Measurements from ENCODE around the gene WHRN.

Gene WHRN

DNA sequence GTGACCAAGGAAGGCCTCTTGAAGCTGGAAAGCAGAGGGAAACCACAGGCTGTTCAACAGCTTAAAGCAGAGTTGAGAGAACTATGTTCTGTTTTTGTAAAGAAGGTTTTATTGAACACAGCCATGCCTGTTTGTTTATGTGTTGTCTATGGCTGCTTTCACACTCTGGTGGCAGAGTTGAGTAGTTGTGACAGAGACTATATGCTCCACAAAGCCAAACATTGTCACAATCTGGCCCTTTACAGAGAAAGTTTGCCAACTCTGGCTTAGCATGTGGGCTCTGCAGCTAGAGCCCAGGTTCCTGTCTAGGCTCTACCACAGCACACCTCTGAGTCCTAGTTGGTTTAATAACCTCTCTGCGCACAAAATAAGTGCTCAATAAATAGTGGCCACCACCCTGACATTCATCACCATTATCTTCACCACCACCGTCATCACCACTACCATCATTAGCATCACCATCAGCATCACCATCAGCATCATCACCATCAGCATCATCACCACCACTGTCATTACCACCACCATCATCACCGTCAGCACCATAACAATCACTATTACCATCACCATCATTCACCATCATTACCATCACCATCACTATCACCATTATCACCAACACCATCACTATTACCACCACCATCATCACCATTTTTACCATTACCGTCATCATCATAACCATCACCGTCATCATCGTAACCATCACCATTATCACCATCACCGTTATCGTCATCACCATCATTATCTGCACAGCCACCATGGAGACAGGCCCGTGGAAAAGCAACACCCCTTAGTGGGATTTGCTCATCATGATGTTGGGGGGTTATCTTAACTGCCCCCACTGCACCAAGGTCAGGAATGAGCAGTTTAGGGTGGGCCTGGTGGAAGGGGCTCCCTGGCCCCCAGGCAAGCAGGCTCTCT is 135.8 kb downstream of the WHRN start:
- no peak for DNase-seq (ENCODE audit: low read depth in 2 of 2, low spot score in 1 of 2)

GRCh38 chr9:114367772-114368569 is 137.3 kb downstream of the WHRN start:
- no peak for DNase-seq (ENCODE audit: low read depth in 2 of 2, low spot score in 1 of 2)

- no peak for DNase-seq (ENCODE audit: low read depth in 2 of 2, low spot score in 1 of 2)
Observed at GRCh38 chr9:114367366-114367765, 137.9 kb downstream of the WHRN start.

- no peak for DNase-seq (ENCODE audit: low read depth in 2 of 2, low spot score in 1 of 2)
Observed at GRCh38 chr9:114366334-114367128, 138.7 kb downstream of the WHRN start.

DNA sequence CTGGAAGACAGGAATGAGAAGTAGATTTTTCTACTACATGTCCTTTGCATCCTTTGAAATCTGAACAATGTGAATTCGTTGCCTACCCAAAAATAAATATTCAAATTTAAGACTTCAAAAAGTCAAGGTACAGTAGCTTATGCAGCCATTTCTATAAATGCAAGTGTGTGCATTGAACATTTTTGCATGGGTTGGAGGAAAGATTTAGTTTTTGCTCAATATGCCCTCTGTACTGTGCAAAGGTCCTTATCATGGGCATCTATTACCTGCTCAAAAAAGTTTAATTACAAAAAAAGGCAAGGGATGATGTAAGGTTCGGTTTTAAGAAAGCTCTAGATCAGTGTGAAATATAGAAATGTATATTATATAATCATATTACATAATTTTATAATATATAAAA is 140.1 kb downstream of the WHRN start:
- no peak for DNase-seq (ENCODE audit: low read depth in 2 of 2, low spot score in 1 of 2)

- DNase-seq (ENCODE audit: low read depth in 2 of 2, low spot score in 1 of 2): no peak
Observed at GRCh38 chr9:114364134-114365041, 140.9 kb downstream of the WHRN start.

DNA sequence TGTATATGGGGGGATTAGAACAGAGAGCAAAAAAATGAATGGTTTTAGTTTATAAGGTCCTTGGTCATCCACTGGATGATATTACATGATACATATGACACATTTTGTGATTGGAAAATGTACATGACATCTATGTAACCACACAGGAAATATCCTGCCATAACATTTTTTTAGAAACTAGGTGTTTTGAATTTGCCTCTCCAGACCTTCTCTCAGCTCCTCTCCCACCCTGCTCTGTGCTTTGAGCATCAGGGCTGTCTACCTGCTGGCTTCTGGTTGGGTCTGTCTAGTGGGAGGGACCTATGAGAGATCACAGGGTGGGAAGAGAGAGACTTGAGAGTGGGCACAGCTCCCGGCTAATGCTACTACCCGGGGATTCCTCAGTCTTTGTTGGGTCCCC is 141.8 kb downstream of the WHRN start:
- no peak for DNase-seq (ENCODE audit: low read depth in 2 of 2, low spot score in 1 of 2)

DNA sequence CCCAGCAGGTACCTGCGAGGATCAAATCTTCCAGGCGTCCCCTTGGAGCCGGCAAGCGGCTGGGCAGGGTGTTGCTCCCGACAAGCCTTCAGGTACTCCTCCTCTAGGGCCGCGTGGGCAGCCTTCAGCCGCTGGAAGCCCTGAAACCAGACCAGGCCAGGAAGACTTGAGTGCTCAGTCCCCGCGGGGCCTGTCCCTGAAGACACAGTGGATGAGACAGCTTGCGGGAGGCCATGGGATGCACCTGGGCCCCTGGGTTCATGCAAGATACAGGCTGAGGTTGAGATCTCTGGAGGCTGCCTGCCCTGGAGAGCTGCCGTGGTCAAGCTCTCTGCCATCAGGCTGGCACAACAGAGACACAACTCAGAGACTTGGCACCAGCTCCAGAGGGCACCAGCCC is 142.9 kb downstream of the WHRN start:
- no peak for DNase-seq (ENCODE audit: low read depth in 2 of 2, low spot score in 1 of 2)

- no peak for DNase-seq (ENCODE audit: low read depth in 2 of 2, low spot score in 1 of 2)
Observed at GRCh38 chr9:114361542-114361941, 143.7 kb downstream of the WHRN start.

- DNase-seq (ENCODE audit: low read depth in 2 of 2, low spot score in 1 of 2): no peak
Observed at GRCh38 chr9:114359801-114360200, 145.5 kb downstream of the WHRN start.

GRCh38 chr9:114357911-114358328 is 147.4 kb downstream of the WHRN start:
- DNase-seq (ENCODE audit: low read depth in 2 of 2, low spot score in 1 of 2): no peak

- DNase-seq (ENCODE audit: low read depth in 2 of 2, low spot score in 1 of 2): no peak
Observed at GRCh38 chr9:114357360-114357759, 147.9 kb downstream of the WHRN start.

GRCh38 chr9:114356792-114357191 is 148.5 kb downstream of the WHRN start:
- DNase-seq (ENCODE audit: low read depth in 2 of 2, low spot score in 1 of 2): no peak

GRCh38 chr9:114355821-114356220 is 149.5 kb downstream of the WHRN start:
- DNase-seq (ENCODE audit: low read depth in 2 of 2, low spot score in 1 of 2): no peak

Measured in stimulated activated CD8-positive, alpha-beta memory T cell treated with anti-CD3 and anti-CD28 coated beads, Interleukin-4, amount 100 ng/mL, for 4 hours (primary cell).